Activated B cell treated with CpG ODN at 0.5 μM for 24 hours (primary cell): ENCODE measurements around the gene SHD. TPM values are rescaled to one million over a fixed set of nuclear protein-coding genes. Genes with fewer than 3 reads are reported as not detected.
"Not testable (repeated sequence)": the region's sequence is repeated elsewhere in the genome, so short reads cannot be mapped to it uniquely, and the experiment has no call there.

Source experiments
- ATAC-seq: fragments of 200-7000 bp; cut with Tn5 transposase; one replicate; pipeline ENCODE4 v1.10.0; 2021; ENCODE audit warnings: low read depth, mild to moderate bottlenecking, moderate library complexity
- CTCF ChIA-PET: fragments of 350-600 bp; sonication (Branson Sonifier 250); formaldehyde crosslinking; loops from one replicate; lab custom pipeline; 2021; ENCODE audit warnings: antibody characterized with exemption; lab: Charles Lee
- POLR2A ChIA-PET: fragments of 350-600 bp; sonication (Branson Sonifier 250); formaldehyde crosslinking; loops from one replicate; lab custom pipeline; 2021; ENCODE audit warnings: antibody characterized with exemption; lab: Charles Lee
- DNase-seq: peaks from one replicate; pipeline ENCODE4 v3.0.0; 2022
- H3K27ac Mint-ChIP-seq: one replicate; pipeline ENCODE4 v1.8.0; 2020; ENCODE audit warnings: mixed read lengths
- H3K27me3 Mint-ChIP-seq: one replicate; pipeline ENCODE4 v1.8.0; 2021; ENCODE audit warnings: mixed read lengths
- H3K36me3 Mint-ChIP-seq: one replicate; pipeline ENCODE4 v1.8.0; 2021; ENCODE audit warnings: low read depth, mixed read lengths
- H3K4me1 Mint-ChIP-seq: one replicate; pipeline ENCODE4 v1.8.0; 2021; ENCODE audit warnings: mixed read lengths
- H3K4me3 Mint-ChIP-seq: one replicate; pipeline ENCODE4 v1.8.0; 2020; ENCODE audit warnings: mild to moderate bottlenecking, mixed read lengths
- H3K9me3 Mint-ChIP-seq: one replicate; pipeline ENCODE4 v1.8.0; 2020; ENCODE audit warnings: mixed read lengths
- CTCF ChIP-seq: fragments of 200-600 bp; IDR thresholded peaks from one replicate; pipeline ENCODE4 v1.8.0; 2022; ENCODE audit warnings: antibody characterized with exemption, mild to moderate bottlenecking
- intact Hi-C: fragments of 100-400 bp; cut with micrococcal nuclease; formaldehyde crosslinking; loops from one replicate; pipeline ENCODE4 v1.15.1; 2024
- total RNA-seq: library from RNA; stranded (reverse); gene quantifications from 2 replicates; pipeline ENCODE4 v1.2.3, GENCODE V29; 2022

Gene SHD
- total RNA-seq, 1 donor from 2014 or later = not detected

DNA sequence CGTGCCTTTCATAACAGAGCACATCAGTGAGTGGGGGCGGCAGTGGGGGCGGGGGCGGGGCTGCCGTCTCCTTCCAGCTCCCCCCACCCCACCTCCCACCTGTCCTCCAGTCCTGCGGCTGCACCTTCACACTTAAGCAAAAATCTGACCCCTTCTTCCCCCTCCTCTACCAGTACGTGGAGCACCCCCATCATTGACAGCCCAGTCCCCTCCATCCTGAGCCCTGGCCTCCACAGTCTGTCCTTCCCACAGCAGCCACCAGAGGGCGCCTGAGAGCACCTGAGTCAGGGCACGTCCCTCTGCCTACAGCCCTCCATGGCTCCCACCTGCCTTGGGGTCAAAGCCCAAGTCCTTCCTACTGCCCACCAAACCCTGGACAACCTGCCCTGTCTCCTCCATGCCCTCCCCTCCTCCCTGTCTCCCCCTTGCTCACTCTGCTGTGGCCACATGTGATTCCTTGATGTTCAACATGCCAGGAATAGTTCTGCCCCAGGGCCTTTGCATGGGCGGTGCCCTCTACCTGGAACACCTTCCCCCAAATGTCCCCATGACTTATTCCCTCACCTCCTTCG, 45.7 kb upstream of the SHD start:
- ChIA-PET CTCF (interaction anchor here (1.7 to 2.1 kb wide), 2 partner anchors 11 to 14 kb away, joined by 4 to 8 read pairs; partner anchors contain the start of gene YJU2), POLR2A (interaction anchor here (4.7 kb wide), 1 partner anchor 14 kb away, joined by 60 read pairs; the partner anchor contains the start of gene YJU2)
- Mint-ChIP-seq H3K36me3 (peaks cover 49% of the 10 kb centered on the region), H3K27ac (peak overlapping the region; percentile 62), H3K4me3 (peak overlapping the region; percentile 60), H3K4me1 (peaks cover 16% of the 10 kb centered on the region), H3K27me3 (no peaks in the 10 kb centered on the region), H3K9me3 (no peaks in the 10 kb centered on the region)
- ATAC-seq (no peak), DNase-seq (peak; percentile 71)
- TF ChIP-seq CTCF = no peak
- intact Hi-C loops = loop anchor here (1.0 kb wide), 1 partner anchor 119 kb away; no protein-coding TSS in a partner anchor

- Mint-ChIP-seq H3K36me3 (peaks cover 52% of the 10 kb centered on the region), H3K4me3 (no peak overlapping the region), H3K27ac (no peak overlapping the region), H3K9me3 (no peaks in the 10 kb centered on the region), H3K27me3 (no peaks in the 10 kb centered on the region), H3K4me1 (peaks cover 16% of the 10 kb centered on the region)
- TF ChIP-seq CTCF = no peak
- POLR2A ChIA-PET = interaction anchor here (1.1 kb wide), 1 partner anchor 13 kb away, joined by 4 read pairs; the partner anchor contains the start of gene YJU2
- ATAC-seq = no peak
- no peak for DNase-seq
- intact Hi-C loops = no loop called here
- CTCF ChIA-PET = interaction anchor here (1.7 to 2.1 kb wide), 2 partner anchors 10 to 13 kb away, joined by 4 to 8 read pairs; partner anchors contain the start of gene YJU2
These were observed 44.8 kb upstream of the SHD start for GRCh38 chr19:4234142-4234861.

GRCh38 chr19:4234862-4235201, 44.2 kb upstream of the SHD start:
- no peak for TF ChIP-seq CTCF

GRCh38 chr19:4237510-4237909, 41.6 kb upstream of the SHD start:
- H3K9me3 Mint-ChIP-seq, intact Hi-C loops, DNase-seq, H3K4me3 Mint-ChIP-seq, H3K27me3 Mint-ChIP-seq, ATAC-seq, CTCF ChIA-PET, H3K27ac Mint-ChIP-seq: not testable (repeated sequence)
- POLR2A ChIA-PET = interaction anchor here (1.4 to 1.9 kb wide), 2 partner anchors 9 to 234 kb away, joined by 4 to 5 read pairs; partner anchors contain the start of genes HDGFL2 and YJU2
- H3K4me1 Mint-ChIP-seq = peaks cover 19% of the 10 kb centered on the region
- H3K36me3 Mint-ChIP-seq = peaks cover 47% of the 10 kb centered on the region

More at GRCh38 chr19:4234862-4235201, 44.2 kb upstream of the SHD start:
- DNase-seq (no peak), ATAC-seq (no peak)
- intact Hi-C loops = no loop called here
- H3K4me1 Mint-ChIP-seq = peaks cover 16% of the 10 kb centered on the region
- H3K27me3 Mint-ChIP-seq = no peaks in the 10 kb centered on the region
- CTCF ChIA-PET = no interaction called here
- no peak overlapping the region for H3K27ac Mint-ChIP-seq
- H3K9me3 Mint-ChIP-seq = no peaks in the 10 kb centered on the region
- peaks cover 50% of the 10 kb centered on the region for H3K36me3 Mint-ChIP-seq
- no peak overlapping the region for H3K4me3 Mint-ChIP-seq
- POLR2A ChIA-PET = interaction anchor here (1.1 kb wide), 1 partner anchor 12 kb away, joined by 4 read pairs; the partner anchor contains the start of gene YJU2

DNA sequence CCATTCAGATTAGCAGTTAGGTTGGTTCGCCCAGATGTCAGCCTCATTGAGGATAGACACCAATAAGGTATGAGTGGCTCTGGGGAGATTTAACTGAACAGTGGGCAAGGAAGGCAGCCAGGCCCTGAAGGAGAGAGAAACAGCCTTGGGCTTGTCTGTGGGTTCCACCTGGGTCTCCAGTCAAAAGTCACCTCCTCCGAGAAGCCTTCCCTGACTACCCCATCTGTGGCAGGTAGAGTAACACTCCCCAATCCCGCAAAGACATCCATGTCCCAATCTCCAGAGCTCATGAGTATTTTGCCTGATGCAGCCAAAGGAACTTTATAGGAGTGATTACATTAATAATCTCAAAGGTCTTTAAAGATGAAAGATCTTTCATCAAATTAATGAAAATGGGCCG, 40.2 kb upstream of the SHD start:
- Mint-ChIP-seq H3K4me3 (no peak overlapping the region), H3K36me3 (peaks cover 45% of the 10 kb centered on the region), H3K27ac (no peak overlapping the region), H3K27me3 (no peaks in the 10 kb centered on the region), H3K4me1 (peaks cover 16% of the 10 kb centered on the region), H3K9me3 (no peaks in the 10 kb centered on the region)
- ChIA-PET CTCF (no interaction called here), POLR2A (interaction anchor here (0.7 to 1.4 kb wide), 2 partner anchors 211 to 233 kb away, joined by 3 to 4 read pairs; partner anchors contain the start of gene HDGFL2)
- DNase-seq (no peak), ATAC-seq (no peak)
- TF ChIP-seq CTCF = no peak
- intact Hi-C loops = no loop called here
